ENCODE results near the gene C12orf75. TPM values are rescaled to one million over a fixed set of nuclear protein-coding genes. Genes with fewer than 3 reads are reported as not detected.

C12orf75 gene
- total and polyA plus RNA-seq, 2 donors (not counting 3 experiments of a cell fraction or from before 2014, with no cell fraction given) = 23.6 to 60.7 TPM

- CTCF ChIA-PET = interaction anchor here (1.0 kb wide), 1 partner anchor 17 kb away, joined by 3 read pairs; no protein-coding TSS in a partner anchor
- intact Hi-C loops (cut with micrococcal nuclease) = no loop called here
- peaks cover 0 to 2% of the 10 kb centered on the region in 2 experiments for H3K36me3 ChIP-seq (ENCODE audit: control insufficient read depth in 2 of 2, extremely low read depth in 1 of 2, insufficient read depth in 2 of 2, low read length in 2 of 2)
- no TSS peak for BruUV-seq (replicated peaks)
- H3K27me3 ChIP-seq (ENCODE audit: control insufficient read depth in 2 of 2, insufficient read depth in 2 of 2, low read length in 2 of 2) = no peaks in the 10 kb centered on the region
- POLR2A ChIA-PET = no interaction called here
- H3K27ac ChIP-seq (ENCODE audit: insufficient read depth, low read depth, low read length) = no peak overlapping the region
- H3K4me3 ChIP-seq (replicated peaks in 1 of 3; ENCODE audit: insufficient read depth in 1 of 3, low read depth in 1 of 3, low read length in 3 of 3) = no peak overlapping the region
- no peaks in the 10 kb centered on the region for H3K9me1 ChIP-seq (replicated peaks; ENCODE audit: control insufficient read depth, extremely low read depth, insufficient read depth, low read length)
- H3K79me2 ChIP-seq (ENCODE audit: control insufficient read depth, insufficient read depth, low read length) = no peaks in the 10 kb centered on the region
- no peak overlapping the region for H3K9ac ChIP-seq (replicated peaks; ENCODE audit: extremely low read depth, insufficient read depth, low read length)
- TF ChIP-seq JUN (IDR thresholded peaks at IDR 0.05; ENCODE audit: borderline replicate concordance, insufficient read depth, insufficient read length, low read depth) (no peak), MYC (IDR thresholded peaks at IDR 0.05; ENCODE audit: low read depth, low read length) (no peak), GATA2 (IDR thresholded peaks at IDR 0.05; ENCODE audit: insufficient read depth, insufficient read length, low read depth, low read length) (no peak), EZH2 (IDR thresholded peaks at IDR 0.05; ENCODE audit: borderline replicate concordance, low read depth, low read length, severe bottlenecking) (no peak), POLR2AphosphoS5 (IDR thresholded peaks at IDR 0.05; ENCODE audit: insufficient read depth, low read depth, low read length) (no peak), MAX (IDR thresholded peaks at IDR 0.05; ENCODE audit: insufficient read depth, insufficient read length) (no peak), POLR2A (IDR thresholded peaks at IDR 0.05; ENCODE audit: low read depth, low read length) (no peak), CTCF (IDR thresholded peaks at IDR 0.05; ENCODE audit: extremely low read depth in 1 of 2, insufficient read depth in 1 of 2, low read depth in 1 of 2, low read length in 2 of 2) (no peak), FOS (IDR thresholded peaks at IDR 0.05; ENCODE audit: borderline replicate concordance, insufficient read depth, low read length) (no peak)
- H3K4me1 ChIP-seq (ENCODE audit: control insufficient read depth, extremely low read depth, insufficient read depth, low read length) = no peaks in the 10 kb centered on the region
- no peaks in the 10 kb centered on the region for H4K20me1 ChIP-seq (replicated peaks; ENCODE audit: control insufficient read depth, extremely low read depth, insufficient read depth, low read length)
- no peak overlapping the region for H2AFZ ChIP-seq (ENCODE audit: low read depth, low read length)
- no peaks in the 10 kb centered on the region for H3K9me3 ChIP-seq (replicated peaks; ENCODE audit: control insufficient read depth, insufficient read depth, low read length)
- FAIRE-seq (no peak), DNase-seq (ENCODE audit: low read depth, low spot score) (no peak)
- dilution Hi-C loops (cut with MboI; ENCODE audit: extremely low pct_ligation_motif_present, low sequenced_read_pairs) = no loop called here
- H3K4me2 ChIP-seq (ENCODE audit: insufficient read depth, low read length) = no peak overlapping the region
Measured at GRCh38 chr12:105365231-105365630, 34.7 kb downstream of the C12orf75 start.
